Psoas muscle (tissue), 8 donors: ENCODE data around the gene ATOH8. TPM values are rescaled to one million over a fixed set of nuclear protein-coding genes. Genes with fewer than 3 reads are reported as not detected.

ENCODE experiments used
- ATAC-seq, 4 donors: fragments of 200-7000 bp; cut with Tn5 transposase; one replicate each; pipeline ENCODE4 v1.9.1; 2020; ENCODE audit warnings: moderate library complexity in 3 of 4, mild to moderate bottlenecking in 2 of 4
- DNase-seq, 2 donors: peaks; one replicate each; pipeline ENCODE4 v3.0.0-alpha.2; 2020
- H3K27ac ChIP-seq: fragments of 200-600 bp; one replicate; pipeline ENCODE4 v1.8.0; 2022
- H3K27me3 ChIP-seq, 3 donors: fragments of 200-600 bp in 1 of 3; one replicate each; pipeline versions ENCODE4 v1.6.1 to v1.8.0; 2013 to 2022; ENCODE audit warnings: low read length in 2 of 3, mild to moderate bottlenecking in 2 of 3, moderate library complexity in 1 of 3; ENCODE audit not compliant: insufficient read depth in 3 of 3
- H3K36me3 ChIP-seq, 2 donors: fragments of 200-600 bp in 1 of 2; one replicate each; pipeline versions ENCODE4 v1.6.1 to v1.8.0; 2013 to 2022; ENCODE audit warnings: low read depth in 1 of 2, mild to moderate bottlenecking in 1 of 2, moderate library complexity in 1 of 2; ENCODE audit not compliant: insufficient read depth in 1 of 2
- H3K4me1 ChIP-seq: fragments of 200-600 bp; one replicate; pipeline ENCODE4 v1.8.0; 2022
- H3K4me3 ChIP-seq: fragments of 200-600 bp; one replicate; pipeline ENCODE4 v1.8.0; 2022; ENCODE audit warnings: mild to moderate bottlenecking
- H3K9me3 ChIP-seq: fragments of 200-600 bp; one replicate; pipeline ENCODE4 v1.8.0; 2022
- WGBS, 3 donors: extraction: QIAGEN DNeasy Blood & Tissue Kit; methylation state at CpG; one replicate each; pipeline versions ENCODE4 v1.1.6 to v1.1.7; 2013; 5-methylcytosine and 5-hydroxymethylcytosine counted together
- intact Hi-C, 2 donors: fragments of 100-400 bp; cut with DNase I; formaldehyde crosslinking; loops; one replicate each; pipeline versions ENCODE4 v1.11.0 to v1.14.2; 2022
- polyA plus RNA-seq, 3 donors: library from polyadenylated mRNA; stranded (reverse); fragments of 200-250 nt; gene quantifications; one replicate each; pipeline ENCODE4 v1.2.3, GENCODE V29; 2013
- total RNA-seq, 4 donors: library from RNA; stranded (reverse); fragmentation: NEBNext Ultra II Directional in 2 of 4; extraction: Animal tissue kit (Norgen Biotek cat#: 25700) in 2 of 4; gene quantifications; one replicate each; pipeline versions ENCODE4 v1.2.1 to v1.2.4, GENCODE V29; 2021 to 2023
- TF ChIP-seq, protein P1 (sequence below): fragments of 200-600 bp; IDR thresholded peaks from one replicate; pipeline ENCODE4 v1.8.0; 2022; ENCODE audit warnings: antibody characterized with exemption
- donor health status: healthy with polysubstance abuse.
- donor health status: DM: no; HTN: no; CAD: no; lungs with moderate emphysema.
- donor health status: Bipolar disorder and iron deficiency.
- donor health status: healthy.
- donor health status: DM: yes; HTN: yes; CAD: no.
- donor health status: DM: no; HTN: no; CAD: no.
- donor health status: DM: no; HTN: no; CAD: no.
- donor health status: DM: yes; HTN: yes; CAD: no.

Gene ATOH8
- total and polyA plus RNA-seq, 7 donors, result 22.0 to 82.1 (median 59.4) TPM

DNA sequence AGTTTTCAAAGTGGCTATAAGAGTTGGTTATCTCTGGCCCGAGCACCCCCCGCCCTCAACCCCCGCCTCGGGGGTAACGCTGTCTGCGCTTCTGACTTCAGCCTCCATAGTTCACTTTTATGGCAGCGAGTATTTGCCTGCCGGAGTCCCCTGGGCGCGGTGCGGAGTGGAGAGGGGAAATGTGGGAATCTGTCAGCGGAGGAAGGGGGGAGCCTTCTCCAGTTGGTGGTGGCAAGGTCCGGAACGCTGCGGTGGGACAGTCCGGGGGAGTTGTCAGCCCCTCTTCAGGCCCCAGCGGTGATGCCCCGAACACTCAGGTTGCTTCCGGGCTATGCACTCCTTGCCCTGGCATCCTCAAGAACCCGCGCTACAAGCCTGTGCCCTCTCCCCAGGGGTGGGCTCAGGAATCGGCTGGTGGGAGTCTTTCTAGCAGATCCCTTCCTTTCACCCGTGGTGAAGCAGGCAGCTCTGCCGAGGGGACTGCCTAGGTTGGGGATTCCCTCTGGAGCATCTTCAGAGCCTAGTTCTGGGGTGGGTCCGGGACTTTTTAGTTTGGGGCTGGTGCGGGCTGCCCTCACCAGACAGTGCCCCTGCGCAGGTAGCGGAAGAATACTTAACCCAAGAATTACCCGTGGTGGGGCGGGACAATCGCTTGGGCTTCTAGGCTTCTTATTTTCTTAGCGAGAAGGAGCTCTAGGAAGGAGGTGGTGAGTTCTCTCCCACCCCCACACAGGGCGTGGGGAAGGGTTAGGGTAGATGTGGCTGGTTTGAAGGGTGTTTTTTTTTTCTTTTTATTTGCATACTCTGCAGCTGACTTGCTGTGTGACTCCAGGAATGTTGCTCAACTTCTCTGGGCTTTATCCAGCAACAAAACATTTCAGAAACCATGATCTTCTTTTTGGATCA lies 1.6 kb downstream of the ATOH8 start:
- Histone ChIP-seq H3K9me3 (no peaks in the 10 kb centered on the region), H3K36me3 (peaks cover 0 to 16% of the 10 kb centered on the region in 2 donors), H3K4me3 (peak overlapping the region; percentile 87), H3K27ac (peak overlapping the region; percentile 86), H3K4me1 (peaks cover 45% of the 10 kb centered on the region), H3K27me3 (no peaks in the 10 kb centered on the region)
- TF ChIP-seq, protein P1, sequence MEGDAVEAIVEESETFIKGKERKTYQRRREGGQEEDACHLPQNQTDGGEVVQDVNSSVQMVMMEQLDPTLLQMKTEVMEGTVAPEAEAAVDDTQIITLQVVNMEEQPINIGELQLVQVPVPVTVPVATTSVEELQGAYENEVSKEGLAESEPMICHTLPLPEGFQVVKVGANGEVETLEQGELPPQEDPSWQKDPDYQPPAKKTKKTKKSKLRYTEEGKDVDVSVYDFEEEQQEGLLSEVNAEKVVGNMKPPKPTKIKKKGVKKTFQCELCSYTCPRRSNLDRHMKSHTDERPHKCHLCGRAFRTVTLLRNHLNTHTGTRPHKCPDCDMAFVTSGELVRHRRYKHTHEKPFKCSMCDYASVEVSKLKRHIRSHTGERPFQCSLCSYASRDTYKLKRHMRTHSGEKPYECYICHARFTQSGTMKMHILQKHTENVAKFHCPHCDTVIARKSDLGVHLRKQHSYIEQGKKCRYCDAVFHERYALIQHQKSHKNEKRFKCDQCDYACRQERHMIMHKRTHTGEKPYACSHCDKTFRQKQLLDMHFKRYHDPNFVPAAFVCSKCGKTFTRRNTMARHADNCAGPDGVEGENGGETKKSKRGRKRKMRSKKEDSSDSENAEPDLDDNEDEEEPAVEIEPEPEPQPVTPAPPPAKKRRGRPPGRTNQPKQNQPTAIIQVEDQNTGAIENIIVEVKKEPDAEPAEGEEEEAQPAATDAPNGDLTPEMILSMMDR, result no peak
- ATAC-seq, result peak in 1 of 4 donors; percentile 10
- DNase-seq, result peak; percentile 43 to 54
- WGBS, 3 donors, result 5 to 6% (median 6%) methylated on average over 32 to 33 of the region's 33 CpGs
- intact Hi-C loops, result loop anchor here in 1 of 2 donors (2.0 kb wide), 1 partner anchor 15 kb away; no protein-coding TSS in a partner anchor

DNA sequence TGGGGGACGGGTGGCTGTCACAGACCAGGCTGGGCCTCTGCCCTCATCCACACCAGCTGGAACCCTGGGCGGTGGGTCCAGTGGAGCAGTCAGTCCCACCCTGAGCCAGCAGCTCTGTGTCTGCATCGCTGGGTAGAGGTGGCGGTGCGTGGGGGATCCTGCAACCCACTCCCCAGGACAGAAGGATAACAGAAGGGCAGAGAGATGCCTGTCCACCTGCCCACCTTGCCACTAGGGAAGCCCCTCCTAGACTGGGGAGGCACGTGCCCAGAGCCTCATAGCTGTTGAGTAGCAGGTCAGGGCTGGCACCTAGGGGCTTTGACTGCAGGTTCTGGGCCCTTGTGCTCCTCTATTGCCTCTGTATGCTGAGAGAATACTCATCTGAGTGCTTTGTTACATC lies 2.4 kb downstream of the ATOH8 start:
- H3K4me1 ChIP-seq, result peaks cover 45% of the 10 kb centered on the region
- ATAC-seq, result no peak
- H3K9me3 ChIP-seq, result no peaks in the 10 kb centered on the region
- 83 to 89% (median 86%) methylated on average over 6 of the region's 6 CpGs for WGBS, 3 donors
- peak overlapping the region; percentile 87 for H3K4me3 ChIP-seq
- H3K27me3 ChIP-seq, result no peaks in the 10 kb centered on the region
- no peak overlapping the region for H3K27ac ChIP-seq
- TF ChIP-seq, protein P1, result no peak
- DNase-seq, result peak; percentile 8 to 38
- H3K36me3 ChIP-seq, result peaks cover 0 to 16% of the 10 kb centered on the region in 2 donors
- intact Hi-C loops, result no loop called here

DNA sequence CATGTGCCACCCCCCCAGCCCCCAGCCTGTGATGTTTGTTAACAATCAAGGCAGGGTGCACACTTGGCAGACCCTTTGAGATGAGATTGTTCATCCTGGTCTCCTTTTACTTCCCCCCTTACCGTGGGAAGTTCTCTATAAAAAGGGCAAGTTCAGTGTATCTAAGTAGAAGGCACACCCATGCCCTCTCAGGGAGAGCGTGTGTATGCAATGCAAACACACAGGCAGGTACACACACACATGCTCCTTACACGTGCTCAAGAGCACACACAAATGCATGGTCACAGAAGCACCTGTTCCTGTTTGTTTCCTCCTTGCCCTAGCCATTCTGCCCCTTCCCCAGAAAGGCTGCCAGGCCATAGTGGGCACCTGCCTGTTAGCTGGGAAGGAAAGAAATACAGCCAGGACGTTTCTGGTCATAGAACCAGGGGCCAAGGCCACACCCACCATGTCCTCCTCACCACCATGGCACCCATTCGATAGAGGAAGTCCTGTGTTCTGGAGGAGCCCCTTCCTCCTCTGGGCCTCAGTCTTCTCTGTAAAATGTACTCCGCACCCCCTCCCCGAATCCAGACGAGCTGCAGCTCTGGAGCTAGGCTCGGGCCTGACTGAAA lies 3.1 kb downstream of the ATOH8 start:
- H3K27me3 ChIP-seq, result no peaks in the 10 kb centered on the region
- H3K4me3 ChIP-seq, result peak overlapping the region; percentile 87
- ATAC-seq, result no peak
- WGBS, 3 donors, result 62 to 71% (median 65%) methylated on average over 9 of the region's 9 CpGs
- intact Hi-C loops, result no loop called here
- peaks cover 0 to 16% of the 10 kb centered on the region in 2 donors for H3K36me3 ChIP-seq
- H3K4me1 ChIP-seq, result peaks cover 45% of the 10 kb centered on the region
- TF ChIP-seq, protein P1, result no peak
- DNase-seq, result peak in 1 of 2 donors; percentile 18
- no peaks in the 10 kb centered on the region for H3K9me3 ChIP-seq
- H3K27ac ChIP-seq, result peak overlapping the region; percentile 23

GRCh38 chr2:85757860-85758259 lies 4.1 kb downstream of the ATOH8 start:
- DNase-seq, result no peak
- H3K4me1 ChIP-seq, result peaks cover 45% of the 10 kb centered on the region
- peak overlapping the region; percentile 28 for H3K4me3 ChIP-seq

More at GRCh38 chr2:85757860-85758259, 4.1 kb downstream of the ATOH8 start:
- TF ChIP-seq, protein P1, result no peak
- no peak for ATAC-seq
- Histone ChIP-seq H3K36me3 (peaks cover 0 to 19% of the 10 kb centered on the region in 2 donors), H3K27ac (no peak overlapping the region), H3K27me3 (no peaks in the 10 kb centered on the region), H3K9me3 (no peaks in the 10 kb centered on the region)
- WGBS, 3 donors, result 88 to 97% (median 89%) methylated on average over 5 of the region's 5 CpGs
- intact Hi-C loops, result no loop called here
